A549 (cell line): ENCODE data around the gene NID1.

Experiments used
- EP300 ChIP-seq, 2 experiments: fragments of >200 bp; sonication (Bioruptor Twin); formaldehyde crosslinking; IDR thresholded peaks; 2 replicates in 1 of 2; 3 replicates in 1 of 2; pipeline ENCODE4 v1.6.1; 2016 to 2017
- GATA3 ChIP-seq: IDR thresholded peaks from 2 replicates; pipeline ENCODE4 v1.6.1; 2012; ENCODE audit warnings: borderline replicate concordance
- JUN ChIP-seq, 2 experiments: fragments of >200 bp; sonication (Bioruptor Twin); formaldehyde crosslinking; IDR thresholded peaks; 2 replicates in 1 of 2; 3 replicates in 1 of 2; pipeline ENCODE4 v1.6.1; 2016 to 2017
- POLR2A ChIP-seq: IDR thresholded peaks from 2 replicates; pipeline ENCODE4 v1.6.1; 2012; ENCODE audit warnings: mild to moderate bottlenecking, low read length
- RNF2 ChIP-seq: fragments of 200-600 bp; sonication (generic); IDR thresholded peaks from 2 replicates; pipeline ENCODE4 v1.6.1; 2016; ENCODE audit warnings: low read depth, mild to moderate bottlenecking, antibody characterized with exemption, moderate library complexity, borderline replicate concordance
- SMC3 ChIP-seq: fragments of >200 bp; sonication (Bioruptor Twin); formaldehyde crosslinking; IDR thresholded peaks from 3 replicates; pipeline ENCODE4 v1.6.1; 2018; ENCODE audit warnings: inconsistent platforms
- TF ChIP-seq, protein P1 (sequence below): fragments of >200 bp; sonication (Bioruptor Twin); formaldehyde crosslinking; IDR thresholded peaks from 3 replicates; pipeline ENCODE4 v1.5.1; 2016

DNA sequence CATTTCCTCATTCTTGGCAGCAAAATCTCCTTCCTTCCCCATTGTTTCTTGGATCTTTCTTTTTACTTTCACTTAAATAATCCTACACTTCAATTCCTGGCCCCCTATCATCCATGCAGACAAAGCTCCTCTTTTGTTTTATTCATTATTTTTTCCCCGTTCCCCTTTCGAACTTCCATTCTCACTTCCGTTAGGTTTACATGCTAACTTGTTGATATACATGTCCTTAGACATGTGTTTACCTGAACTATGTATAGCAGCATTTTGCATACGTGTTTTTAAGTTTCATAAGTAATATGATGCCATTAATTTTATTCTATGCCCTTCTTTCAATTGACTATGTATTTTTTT, 131.1 kb downstream of the NID1 start:
- TF ChIP-seq POLR2A = no peak
- TF ChIP-seq, protein P1, sequence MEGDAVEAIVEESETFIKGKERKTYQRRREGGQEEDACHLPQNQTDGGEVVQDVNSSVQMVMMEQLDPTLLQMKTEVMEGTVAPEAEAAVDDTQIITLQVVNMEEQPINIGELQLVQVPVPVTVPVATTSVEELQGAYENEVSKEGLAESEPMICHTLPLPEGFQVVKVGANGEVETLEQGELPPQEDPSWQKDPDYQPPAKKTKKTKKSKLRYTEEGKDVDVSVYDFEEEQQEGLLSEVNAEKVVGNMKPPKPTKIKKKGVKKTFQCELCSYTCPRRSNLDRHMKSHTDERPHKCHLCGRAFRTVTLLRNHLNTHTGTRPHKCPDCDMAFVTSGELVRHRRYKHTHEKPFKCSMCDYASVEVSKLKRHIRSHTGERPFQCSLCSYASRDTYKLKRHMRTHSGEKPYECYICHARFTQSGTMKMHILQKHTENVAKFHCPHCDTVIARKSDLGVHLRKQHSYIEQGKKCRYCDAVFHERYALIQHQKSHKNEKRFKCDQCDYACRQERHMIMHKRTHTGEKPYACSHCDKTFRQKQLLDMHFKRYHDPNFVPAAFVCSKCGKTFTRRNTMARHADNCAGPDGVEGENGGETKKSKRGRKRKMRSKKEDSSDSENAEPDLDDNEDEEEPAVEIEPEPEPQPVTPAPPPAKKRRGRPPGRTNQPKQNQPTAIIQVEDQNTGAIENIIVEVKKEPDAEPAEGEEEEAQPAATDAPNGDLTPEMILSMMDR = no peak
- no peak for TF ChIP-seq SMC3
- TF ChIP-seq EP300 (IDR thresholded peaks at IDR 0.05) = no peak
- no peak for TF ChIP-seq RNF2
- TF ChIP-seq JUN (IDR thresholded peaks at IDR 0.05) = no peak
- TF ChIP-seq GATA3 = no peak
